Activated CD4-positive, alpha-beta T cell treated with anti-CD3 and anti-CD28 coated beads, Interleukin-2, amount 50 U/mL, for 24 hours (primary cell): ENCODE results near the gene LIX1.

ENCODE experiments used
- DNase-seq, 2 donors: peaks; one replicate each; pipeline ENCODE4 v3.0.0-alpha.2; 2020; ENCODE audit warnings: low read depth in 1 of 2, low spot score in 1 of 2

LIX1 gene

GRCh38 chr5:97077246-97077645 lies 65.2 kb downstream of the LIX1 start:
- DNase-seq = no peak

GRCh38 chr5:97076098-97076497 lies 66.3 kb downstream of the LIX1 start:
- DNase-seq = no peak

GRCh38 chr5:97075649-97076048 lies 66.8 kb downstream of the LIX1 start:
- no peak for DNase-seq

GRCh38 chr5:97074859-97075489 lies 67.4 kb downstream of the LIX1 start:
- DNase-seq = no peak

GRCh38 chr5:97073420-97073819 lies 69.0 kb downstream of the LIX1 start:
- DNase-seq = no peak

- no peak for DNase-seq
Observed at GRCh38 chr5:97072696-97073095, 69.7 kb downstream of the LIX1 start.

- DNase-seq = no peak
Observed at GRCh38 chr5:97071993-97072392, 70.4 kb downstream of the LIX1 start.

GRCh38 chr5:97071101-97071500 lies 71.3 kb downstream of the LIX1 start:
- no peak for DNase-seq

- no peak for DNase-seq
Observed at GRCh38 chr5:97070234-97070633, 72.2 kb downstream of the LIX1 start.

GRCh38 chr5:97067296-97067850 lies 75.0 kb downstream of the LIX1 start:
- DNase-seq = no peak

- DNase-seq = no peak
Observed at GRCh38 chr5:97065475-97065874, 76.9 kb downstream of the LIX1 start.

GRCh38 chr5:97063251-97063650 lies 79.2 kb downstream of the LIX1 start:
- no peak for DNase-seq

GRCh38 chr5:97062046-97062445 lies 80.4 kb downstream of the LIX1 start:
- no peak for DNase-seq

GRCh38 chr5:97056263-97056662 lies 86.1 kb downstream of the LIX1 start:
- no peak for DNase-seq

- no peak for DNase-seq
Observed at GRCh38 chr5:97049175-97049574, 93.2 kb downstream of the LIX1 start.

- DNase-seq = no peak
Observed at GRCh38 chr5:97047076-97047475, 95.3 kb downstream of the LIX1 start.

GRCh38 chr5:97046270-97046982 lies 96.0 kb downstream of the LIX1 start:
- DNase-seq = no peak

- no peak for DNase-seq
Observed at GRCh38 chr5:97044052-97044451, 98.4 kb downstream of the LIX1 start.

GRCh38 chr5:97043511-97043910 lies 98.9 kb downstream of the LIX1 start:
- DNase-seq = no peak

- DNase-seq = no peak
Observed at GRCh38 chr5:97042996-97043395, 99.4 kb downstream of the LIX1 start.
